ENCODE data around the gene CAPN3. TPM values are rescaled to one million over a fixed set of nuclear protein-coding genes. Genes with fewer than 3 reads are reported as not detected.

The CAPN3 gene
- total RNA-seq, 1 donor from 2014 or later, result not detected

DNA sequence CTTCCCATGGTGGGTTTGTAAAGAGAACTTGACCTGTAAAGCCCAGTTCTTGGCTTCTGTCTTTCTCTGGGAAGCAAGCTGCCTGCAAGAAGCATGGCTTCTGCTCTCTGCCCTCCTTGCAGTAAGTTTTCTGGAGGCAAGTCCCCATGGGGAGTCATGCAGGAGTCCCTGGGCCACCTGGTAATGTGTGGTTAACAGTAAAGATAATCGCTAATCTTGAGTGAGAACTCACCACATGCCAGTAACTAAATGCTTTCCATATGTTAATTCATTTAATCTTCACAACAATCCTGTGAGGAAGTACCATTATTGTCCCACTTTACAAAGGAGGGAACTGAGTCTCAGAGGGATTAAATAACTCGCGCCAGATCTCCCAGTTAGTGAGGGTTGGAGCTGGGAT lies 4.2 kb downstream of the CAPN3 start:
- H3K27ac Mint-ChIP-seq, result no peak overlapping the region
- Histone ChIP-seq H3K9ac (no peak overlapping the region), H3K36me3 (no peaks in the 10 kb centered on the region), H3K27me3 (no peaks in the 10 kb centered on the region), H3K79me2 (ENCODE audit: low read depth) (no peaks in the 10 kb centered on the region), H3K4me3 (no peak overlapping the region), H3F3A (ENCODE audit: low read depth) (no peaks in the 10 kb centered on the region), H3K4me1 (no peaks in the 10 kb centered on the region), H4K20me1 (ENCODE audit: low read depth) (no peaks in the 10 kb centered on the region), H3K9me3 (ENCODE audit: low read depth) (no peaks in the 10 kb centered on the region), H3K27ac (no peak overlapping the region), H2AFZ (replicated peaks) (no peak overlapping the region), H3K4me2 (no peak overlapping the region)
- H3K9me3 Mint-ChIP-seq, result no peaks in the 10 kb centered on the region
- H3K4me1 Mint-ChIP-seq, result no peaks in the 10 kb centered on the region
- H3K27me3 Mint-ChIP-seq (ENCODE audit: insufficient read depth, low read depth), result no peaks in the 10 kb centered on the region
- no peak overlapping the region for H3K4me3 Mint-ChIP-seq
- no peak for DNase-seq (ENCODE audit: low spot score)
- no peaks in the 10 kb centered on the region for H3K36me3 Mint-ChIP-seq
- TF ChIP-seq, protein P1, sequence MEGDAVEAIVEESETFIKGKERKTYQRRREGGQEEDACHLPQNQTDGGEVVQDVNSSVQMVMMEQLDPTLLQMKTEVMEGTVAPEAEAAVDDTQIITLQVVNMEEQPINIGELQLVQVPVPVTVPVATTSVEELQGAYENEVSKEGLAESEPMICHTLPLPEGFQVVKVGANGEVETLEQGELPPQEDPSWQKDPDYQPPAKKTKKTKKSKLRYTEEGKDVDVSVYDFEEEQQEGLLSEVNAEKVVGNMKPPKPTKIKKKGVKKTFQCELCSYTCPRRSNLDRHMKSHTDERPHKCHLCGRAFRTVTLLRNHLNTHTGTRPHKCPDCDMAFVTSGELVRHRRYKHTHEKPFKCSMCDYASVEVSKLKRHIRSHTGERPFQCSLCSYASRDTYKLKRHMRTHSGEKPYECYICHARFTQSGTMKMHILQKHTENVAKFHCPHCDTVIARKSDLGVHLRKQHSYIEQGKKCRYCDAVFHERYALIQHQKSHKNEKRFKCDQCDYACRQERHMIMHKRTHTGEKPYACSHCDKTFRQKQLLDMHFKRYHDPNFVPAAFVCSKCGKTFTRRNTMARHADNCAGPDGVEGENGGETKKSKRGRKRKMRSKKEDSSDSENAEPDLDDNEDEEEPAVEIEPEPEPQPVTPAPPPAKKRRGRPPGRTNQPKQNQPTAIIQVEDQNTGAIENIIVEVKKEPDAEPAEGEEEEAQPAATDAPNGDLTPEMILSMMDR (IDR thresholded peaks at IDR 0.05), result no peak
- no peak for TF ChIP-seq EZH2 (IDR thresholded peaks at IDR 0.05)
- no peak for TF ChIP-seq EZH2phosphoT487 (IDR thresholded peaks at IDR 0.05)

DNA sequence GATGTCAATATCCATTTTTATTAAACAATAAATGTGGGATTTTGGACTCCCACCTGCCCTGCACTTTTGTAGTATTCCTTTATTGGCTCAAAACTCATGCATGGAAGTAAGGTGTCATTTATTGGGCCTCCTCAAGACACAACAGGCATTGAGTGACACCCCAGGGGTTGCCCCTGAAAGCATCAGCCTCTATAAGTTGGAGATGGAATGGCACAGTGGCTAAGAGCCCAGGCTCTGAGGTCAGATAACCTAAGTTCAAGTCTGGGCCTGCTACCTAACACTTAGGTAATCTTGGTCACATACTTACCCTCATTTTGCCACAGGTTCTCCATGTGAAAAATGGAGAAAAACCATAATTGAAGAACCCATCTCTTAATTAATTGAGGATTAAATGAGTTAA lies 4.6 kb downstream of the CAPN3 start:
- Mint-ChIP-seq H3K4me3 (no peak overlapping the region), H3K27ac (no peak overlapping the region), H3K9me3 (peaks cover 2% of the 10 kb centered on the region), H3K4me1 (no peaks in the 10 kb centered on the region), H3K36me3 (no peaks in the 10 kb centered on the region), H3K27me3 (ENCODE audit: insufficient read depth, low read depth) (no peaks in the 10 kb centered on the region)
- H3K27ac ChIP-seq, result no peak overlapping the region
- no peak overlapping the region for H2AFZ ChIP-seq (replicated peaks)
- no peaks in the 10 kb centered on the region for H3K9me3 ChIP-seq (ENCODE audit: low read depth)
- no peak for TF ChIP-seq EZH2 (IDR thresholded peaks at IDR 0.05)
- TF ChIP-seq, protein P1 (IDR thresholded peaks at IDR 0.05), result no peak
- TF ChIP-seq EZH2phosphoT487 (IDR thresholded peaks at IDR 0.05), result no peak
- H3K4me1 ChIP-seq, result no peaks in the 10 kb centered on the region
- no peaks in the 10 kb centered on the region for H3F3A ChIP-seq (ENCODE audit: low read depth)
- no peak for DNase-seq (ENCODE audit: low spot score)
- H3K4me2 ChIP-seq, result no peak overlapping the region
- H3K36me3 ChIP-seq, result no peaks in the 10 kb centered on the region
- no peak overlapping the region for H3K4me3 ChIP-seq
- no peak overlapping the region for H3K9ac ChIP-seq
- no peaks in the 10 kb centered on the region for H4K20me1 ChIP-seq (ENCODE audit: low read depth)
- no peaks in the 10 kb centered on the region for H3K79me2 ChIP-seq (ENCODE audit: low read depth)
- H3K27me3 ChIP-seq, result no peaks in the 10 kb centered on the region

DNA sequence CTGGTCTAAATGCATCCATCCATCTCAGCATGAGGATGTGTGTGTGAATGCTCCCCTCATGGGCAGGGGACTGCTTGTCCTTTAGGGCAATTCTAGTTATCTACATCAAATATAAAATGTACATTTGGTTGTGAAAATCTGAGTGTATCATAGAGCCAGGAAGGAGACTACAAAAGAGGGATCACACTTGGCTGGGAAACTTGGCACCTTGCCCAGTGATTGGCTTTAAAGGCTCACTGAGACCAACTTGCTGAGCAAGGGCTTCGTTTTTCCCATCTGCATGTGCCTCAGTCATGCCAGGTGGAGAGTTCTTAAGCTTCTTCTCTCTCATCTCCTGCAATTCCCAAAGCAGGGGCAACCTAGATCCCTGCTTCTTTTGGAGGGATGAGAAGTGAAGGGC lies 5.2 kb downstream of the CAPN3 start:
- H4K20me1 ChIP-seq (ENCODE audit: low read depth), result no peaks in the 10 kb centered on the region
- no peak overlapping the region for H3K27ac ChIP-seq
- no peaks in the 10 kb centered on the region for H3K79me2 ChIP-seq (ENCODE audit: low read depth)
- H3K9me3 ChIP-seq (ENCODE audit: low read depth), result no peaks in the 10 kb centered on the region
- H3K4me3 ChIP-seq, result no peak overlapping the region
- H3K27ac Mint-ChIP-seq, result no peak overlapping the region
- H3K27me3 ChIP-seq, result no peaks in the 10 kb centered on the region
- peaks cover 4% of the 10 kb centered on the region for H3K9me3 Mint-ChIP-seq
- no peak for TF ChIP-seq EZH2 (IDR thresholded peaks at IDR 0.05)
- TF ChIP-seq EZH2phosphoT487 (IDR thresholded peaks at IDR 0.05), result no peak
- TF ChIP-seq, protein P1 (IDR thresholded peaks at IDR 0.05), result no peak
- H3K4me3 Mint-ChIP-seq, result no peak overlapping the region
- no peak overlapping the region for H3K9ac ChIP-seq
- H3K4me2 ChIP-seq, result no peak overlapping the region
- no peak overlapping the region for H2AFZ ChIP-seq (replicated peaks)
- no peaks in the 10 kb centered on the region for H3F3A ChIP-seq (ENCODE audit: low read depth)
- no peaks in the 10 kb centered on the region for H3K4me1 Mint-ChIP-seq
- H3K36me3 Mint-ChIP-seq, result no peaks in the 10 kb centered on the region
- H3K36me3 ChIP-seq, result no peaks in the 10 kb centered on the region
- DNase-seq (ENCODE audit: low spot score), result no peak
- no peaks in the 10 kb centered on the region for H3K27me3 Mint-ChIP-seq (ENCODE audit: insufficient read depth, low read depth)
- H3K4me1 ChIP-seq, result no peaks in the 10 kb centered on the region
